Astrocyte (in vitro differentiated cells and primary cell): Measurements from ENCODE around the gene MRGPRF. TPM values are rescaled to one million over a fixed set of nuclear protein-coding genes. Genes with fewer than 3 reads are reported as not detected.

Experiments
- DNase-seq: peaks from one replicate; pipeline ENCODE4 v3.0.0-alpha.2; 2010; ENCODE audit warnings: low read depth
- FAIRE-seq: peaks from 2 replicates; lab custom pipeline; 2011; peaks lifted over from hg19 to GRCh38; lab: Jason Lieb, UNC
- H2AFZ ChIP-seq: 2 replicates; pipeline ENCODE4 v1.6.0; 2012; ENCODE audit warnings: low read depth, low read length, inconsistent platforms
- H3K27ac ChIP-seq: 2 replicates; pipeline ENCODE4 v1.5.1; 2011; ENCODE audit warnings: low read depth, low read length, inconsistent platforms
- H3K27me3 ChIP-seq: 2 replicates; pipeline ENCODE4 v1.6.0; 2011; ENCODE audit warnings: low read length, inconsistent platforms; ENCODE audit not compliant: insufficient read depth
- H3K36me3 ChIP-seq: 2 replicates; pipeline ENCODE4 v1.5.1; 2011; ENCODE audit warnings: low read length, inconsistent platforms; ENCODE audit not compliant: insufficient read depth
- H3K4me1 ChIP-seq: 2 replicates; pipeline ENCODE4 v1.5.1; 2011; ENCODE audit warnings: low read length, inconsistent platforms; ENCODE audit not compliant: insufficient read depth
- H3K4me2 ChIP-seq: 2 replicates; pipeline ENCODE4 v1.6.0; 2012; ENCODE audit warnings: low read length, inconsistent platforms
- H3K4me3 ChIP-seq: 2 replicates; pipeline ENCODE4 v1.5.1; 2011; ENCODE audit warnings: low read depth, mild to moderate bottlenecking, low read length, inconsistent platforms; ENCODE audit not compliant: insufficient read depth
- H3K79me2 ChIP-seq: 2 replicates; pipeline ENCODE4 v1.6.0; 2012; ENCODE audit warnings: mild to moderate bottlenecking, low read length, inconsistent platforms; ENCODE audit not compliant: insufficient read depth
- H3K9ac ChIP-seq: 2 replicates; pipeline ENCODE4 v1.6.0; 2012; ENCODE audit warnings: mild to moderate bottlenecking, low read length, inconsistent platforms
- H3K9me3 ChIP-seq: 2 replicates; pipeline ENCODE4 v1.5.1; 2012; ENCODE audit warnings: low read depth, mild to moderate bottlenecking, low read length, inconsistent platforms; ENCODE audit not compliant: insufficient read depth
- H4K20me1 ChIP-seq: 2 replicates; pipeline ENCODE4 v1.6.0; 2012; ENCODE audit warnings: low read length, inconsistent platforms; ENCODE audit not compliant: insufficient read depth
- H3K27ac Mint-ChIP-seq: one replicate; pipeline ENCODE4 v1.8.0; 2021; ENCODE audit warnings: mild to moderate bottlenecking, mixed read lengths; ENCODE audit not compliant: unreplicated experiment
- H3K27me3 Mint-ChIP-seq: one replicate; pipeline ENCODE4 v1.8.0; 2021; ENCODE audit warnings: low read depth, mixed read lengths; ENCODE audit not compliant: unreplicated experiment
- H3K36me3 Mint-ChIP-seq: one replicate; pipeline ENCODE4 v1.8.0; 2021; ENCODE audit warnings: low read depth, mixed read lengths; ENCODE audit not compliant: unreplicated experiment
- H3K4me1 Mint-ChIP-seq: one replicate; pipeline ENCODE4 v1.8.0; 2021; ENCODE audit warnings: low read depth, mixed read lengths; ENCODE audit not compliant: unreplicated experiment
- H3K4me3 Mint-ChIP-seq: one replicate; pipeline ENCODE4 v1.8.0; 2021; ENCODE audit warnings: mild to moderate bottlenecking, moderate library complexity, mixed read lengths; ENCODE audit not compliant: unreplicated experiment
- H3K9me3 Mint-ChIP-seq: one replicate; pipeline ENCODE4 v1.8.0; 2021; ENCODE audit warnings: mild to moderate bottlenecking, mixed read lengths; ENCODE audit not compliant: unreplicated experiment
- CTCF ChIP-seq: IDR thresholded peaks from 2 replicates; pipeline ENCODE4 v1.5.1; 2011; ENCODE audit warnings: low read depth, mild to moderate bottlenecking, inconsistent platforms, low read length, moderate library complexity; ENCODE audit not compliant: insufficient read depth
- EZH2 ChIP-seq: IDR thresholded peaks from 2 replicates; pipeline ENCODE4 v1.6.1; 2012; ENCODE audit warnings: mild to moderate bottlenecking, low read length, inconsistent platforms; ENCODE audit not compliant: insufficient read depth
- total RNA-seq: library from RNA; stranded (reverse); gene quantifications from 2 replicates; pipeline ENCODE4 v1.2.1, GENCODE V29; 2021

MRGPRF gene
- total RNA-seq, 1 donor from 2014 or later, result 4.1 TPM

GRCh38 chr11:68990995-68991780, 21.9 kb downstream of the MRGPRF start:
- H3K9me3 ChIP-seq, result no peaks in the 10 kb centered on the region
- no peak overlapping the region for H2AFZ ChIP-seq
- no peaks in the 10 kb centered on the region for H3K4me1 ChIP-seq
- no peak overlapping the region for H3K4me2 ChIP-seq
- H4K20me1 ChIP-seq, result no peaks in the 10 kb centered on the region
- H3K79me2 ChIP-seq, result no peaks in the 10 kb centered on the region
- Mint-ChIP-seq H3K27ac (no peak overlapping the region), H3K36me3 (no peaks in the 10 kb centered on the region), H3K4me1 (no peaks in the 10 kb centered on the region), H3K27me3 (peaks cover 34% of the 10 kb centered on the region), H3K9me3 (peaks cover 7% of the 10 kb centered on the region), H3K4me3 (no peak overlapping the region)
- FAIRE-seq (no peak), DNase-seq (no peak)
- H3K36me3 ChIP-seq, result no peaks in the 10 kb centered on the region
- H3K27ac ChIP-seq, result no peak overlapping the region
- TF ChIP-seq EZH2, result no peak
- TF ChIP-seq CTCF, result no peak
- no peak overlapping the region for H3K4me3 ChIP-seq
- H3K27me3 ChIP-seq, result peaks cover 20% of the 10 kb centered on the region
- H3K9ac ChIP-seq, result no peak overlapping the region

DNA sequence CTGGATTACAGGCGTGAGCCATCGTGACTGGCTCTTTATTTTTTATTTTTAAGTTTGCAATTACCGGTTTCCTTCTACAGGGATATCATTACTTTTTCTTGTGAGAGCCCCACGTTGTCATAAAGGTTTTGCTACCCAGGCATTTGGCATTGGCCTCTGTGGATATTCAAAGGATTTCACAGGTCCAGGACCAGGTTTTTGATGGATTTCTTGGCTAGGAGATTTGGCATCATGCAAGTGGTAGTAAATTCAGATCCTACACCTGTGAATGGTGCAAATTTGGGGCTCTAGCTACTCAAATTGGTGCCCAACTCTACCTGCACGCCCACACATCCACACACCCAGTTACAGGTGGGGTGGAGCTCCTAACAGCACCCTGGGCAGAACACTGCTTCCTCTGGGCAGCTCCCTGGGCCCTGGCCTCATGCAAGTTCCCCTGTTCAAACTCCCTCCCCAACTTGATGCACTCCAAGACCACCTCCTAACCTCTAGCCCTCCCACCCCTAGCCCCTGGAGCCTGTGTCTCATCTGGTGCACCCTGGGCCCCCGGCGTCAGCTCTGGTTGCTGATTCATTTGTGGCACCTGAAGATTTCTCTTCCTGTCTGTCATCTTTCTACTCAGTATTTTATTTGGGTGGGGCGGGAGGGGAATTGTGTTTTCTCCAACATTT, 23.0 kb downstream of the MRGPRF start:
- no peak overlapping the region for H2AFZ ChIP-seq
- Mint-ChIP-seq H3K4me1 (no peaks in the 10 kb centered on the region), H3K9me3 (peaks cover 7% of the 10 kb centered on the region), H3K4me3 (no peak overlapping the region), H3K27me3 (peaks cover 36% of the 10 kb centered on the region), H3K27ac (no peak overlapping the region), H3K36me3 (no peaks in the 10 kb centered on the region)
- H3K4me2 ChIP-seq, result no peak overlapping the region
- no peak overlapping the region for H3K27ac ChIP-seq
- H3K79me2 ChIP-seq, result no peaks in the 10 kb centered on the region
- no peak overlapping the region for H3K9ac ChIP-seq
- H3K4me1 ChIP-seq, result no peaks in the 10 kb centered on the region
- FAIRE-seq, result no peak
- no peak for TF ChIP-seq EZH2
- TF ChIP-seq CTCF, result no peak
- H3K27me3 ChIP-seq, result peaks cover 20% of the 10 kb centered on the region
- H3K4me3 ChIP-seq, result no peak overlapping the region
- no peaks in the 10 kb centered on the region for H3K36me3 ChIP-seq
- no peaks in the 10 kb centered on the region for H4K20me1 ChIP-seq
- H3K9me3 ChIP-seq, result no peaks in the 10 kb centered on the region
- DNase-seq, result no peak
